Measurements from ENCODE around the gene MRC2.

DNA sequence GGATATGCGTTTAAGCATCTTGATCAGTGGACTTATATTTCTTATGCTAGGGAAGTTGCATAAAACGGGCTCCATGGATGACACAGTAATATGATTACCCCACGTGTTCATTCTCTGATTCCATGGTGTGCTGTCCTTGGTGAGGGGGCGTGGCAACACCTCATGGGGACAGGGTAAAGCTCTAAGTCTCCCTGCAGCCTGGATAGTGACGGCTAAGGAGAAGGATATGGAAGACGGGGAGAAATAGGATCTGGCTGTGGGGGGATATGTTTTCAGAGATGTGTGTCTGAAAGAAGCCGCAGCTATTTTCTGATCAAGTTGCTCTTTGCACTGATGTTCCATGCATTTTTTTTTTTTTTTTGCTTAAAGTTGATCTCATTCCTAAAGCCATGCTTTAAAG, 96.4 kb downstream of the MRC2 start:
- TF ChIP-seq CTCF (conservative IDR thresholded peaks at IDR 0.05; ENCODE audit: low read depth, low read length) (no peak), EZH2 (IDR thresholded peaks at IDR 0.05; ENCODE audit: borderline replicate concordance, low read depth, low read length, poor library complexity, severe bottlenecking) (no peak)
